ENCODE data around the gene ATP6AP2. TPM values are rescaled to one million over a fixed set of nuclear protein-coding genes. Genes with fewer than 3 reads are reported as not detected.

ATP6AP2 gene
- polyA plus RNA-seq, 1 of the 3 experiments (the other 2 are of a cell fraction), result 160 TPM

GRCh38 chrX:40623139-40623536, 42.4 kb downstream of the ATP6AP2 start, which contains the start of gene MPC1L:
Gene MPC1L, plus strand, starts transcription at chrX:40623428. Its CDS starts 138 bp downstream, at chrX:40623566.
- Histone ChIP-seq H3K79me2 (ENCODE audit: insufficient read depth) (no peaks in the 10 kb centered on the region), H3F3A (replicated peaks; ENCODE audit: insufficient read depth) (no peaks in the 10 kb centered on the region), H4K20me1 (ENCODE audit: insufficient read depth) (no peaks in the 10 kb centered on the region), H3K4me1 (ENCODE audit: control insufficient read depth in 1 of 2, insufficient read depth in 2 of 2, low read depth in 1 of 2, low read length in 1 of 2) (no peaks in the 10 kb centered on the region), H3K4me3 (ENCODE audit: low read depth in 2 of 2, low read length in 1 of 2) (no peak within 1 kb of the TSS), H3K9ac (no peak within 1 kb of the TSS), H3K9me2 (no peaks in the 10 kb centered on the region), H3K36me3 (replicated peaks in 1 of 2; ENCODE audit: control insufficient read depth in 1 of 2, insufficient read depth in 2 of 2, low read length in 1 of 2) (peaks cover 5 to 11% of the 10 kb centered on the region in 2 experiments), H3K9me3 (no peaks in the 10 kb centered on the region), H3K4me2 (no peak within 1 kb of the TSS), H3K27me3 (ENCODE audit: insufficient read depth) (peaks cover 3% of the 10 kb centered on the region; the same call in 1 of the 2 replicates), H3K27ac (ENCODE audit: low read depth in 2 of 2, low read length in 1 of 2) (no peak within 1 kb of the TSS), H2AFZ (ENCODE audit: low read depth) (no peak within 1 kb of the TSS)
- no peak for DNase-seq
- WGBS (ENCODE audit: low lambda C conversion rate), result 88% methylated on average over 36 of the region's 38 CpGs
- POLR2A ChIA-PET, result no interaction called here
- no peak for TF ChIP-seq RXRA (IDR thresholded peaks at IDR 0.05; ENCODE audit: borderline replicate concordance, low read depth)
- no peak for TF ChIP-seq ELF1 (IDR thresholded peaks at IDR 0.05)
- TF ChIP-seq RFX5 (IDR thresholded peaks at IDR 0.05; ENCODE audit: low read length), result no peak
- TF ChIP-seq, protein P1, sequence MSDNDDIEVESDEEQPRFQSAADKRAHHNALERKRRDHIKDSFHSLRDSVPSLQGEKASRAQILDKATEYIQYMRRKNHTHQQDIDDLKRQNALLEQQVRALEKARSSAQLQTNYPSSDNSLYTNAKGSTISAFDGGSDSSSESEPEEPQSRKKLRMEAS (IDR thresholded peaks at IDR 0.05; ENCODE audit: low read depth), result no peak
- TF ChIP-seq CTCF (IDR thresholded peaks at IDR 0.05), result no peak
- TF ChIP-seq YY1 (IDR thresholded peaks at IDR 0.05; ENCODE audit: low read depth), result no peak
- no peak for TF ChIP-seq NRF1 (IDR thresholded peaks at IDR 0.05; ENCODE audit: low read depth, low read length)
- no peak for TF ChIP-seq GATA2 (CRISPR knock-in tag; IDR thresholded peaks at IDR 0.05)
- no peak for TF ChIP-seq SMC3 (IDR thresholded peaks at IDR 0.05; ENCODE audit: low read depth, low read length)
- no peak for TF ChIP-seq EZH2phosphoT487 (IDR thresholded peaks at IDR 0.05; ENCODE audit: borderline replicate concordance, low read depth)
- TF ChIP-seq EP300 (IDR thresholded peaks at IDR 0.05; ENCODE audit: borderline replicate concordance in 1 of 2, low read depth in 1 of 2, low read length in 1 of 2), result no peak
- no peak for TF ChIP-seq CHD2 (IDR thresholded peaks at IDR 0.05; ENCODE audit: low read length, partially characterized antibody)
- TF ChIP-seq MXI1 (IDR thresholded peaks at IDR 0.05; ENCODE audit: low read depth, low read length), result no peak
- TF ChIP-seq TCF12 (IDR thresholded peaks at IDR 0.05), result no peak
- TF ChIP-seq TAF1 (IDR thresholded peaks at IDR 0.05; ENCODE audit: borderline replicate concordance, low read depth, low read length), result no peak
- no peak for TF ChIP-seq ZBTB33 (IDR thresholded peaks at IDR 0.05; ENCODE audit: borderline replicate concordance, low read depth)
- CTCF ChIA-PET, result no interaction called here
